Upper lobe of right lung (tissue), 1 donor: ENCODE measurements around the gene ASB8. TPM values are rescaled to one million over a fixed set of nuclear protein-coding genes. Genes with fewer than 3 reads are reported as not detected.

Source experiments
- ATAC-seq: fragments of 200-7000 bp; cut with Tn5 transposase; one replicate; pipeline ENCODE4 v1.9.1; 2020; ENCODE audit warnings: mild to moderate bottlenecking, moderate library complexity
- DNase-seq: peaks from one replicate; pipeline ENCODE4 v3.0.0-alpha.2; 2020
- H3K27ac ChIP-seq: fragments of 200-600 bp; one replicate; pipeline ENCODE4 v1.8.0; 2022
- H3K27me3 ChIP-seq: fragments of 200-600 bp; one replicate; pipeline ENCODE4 v1.8.0; 2022; ENCODE audit warnings: mild to moderate bottlenecking
- H3K36me3 ChIP-seq: fragments of 200-600 bp; one replicate; pipeline ENCODE4 v1.8.0; 2022
- H3K4me1 ChIP-seq: fragments of 200-600 bp; one replicate; pipeline ENCODE4 v1.8.0; 2022
- H3K4me3 ChIP-seq: fragments of 200-600 bp; one replicate; pipeline ENCODE4 v1.8.0; 2022; ENCODE audit warnings: mild to moderate bottlenecking
- H3K9me3 ChIP-seq: fragments of 200-600 bp; one replicate; pipeline ENCODE4 v1.8.0; 2022
- CTCF ChIP-seq: fragments of 200-600 bp; IDR thresholded peaks from one replicate; pipeline ENCODE4 v1.8.0; 2022; ENCODE audit warnings: antibody characterized with exemption
- intact Hi-C: fragments of 100-400 bp; cut with DNase I; formaldehyde crosslinking; loops from one replicate; pipeline ENCODE4 v1.11.0; 2022
- total RNA-seq: library from RNA; stranded (reverse); fragmentation: NEBNext Ultra II Directional; extraction: Animal tissue kit (Norgen Biotek cat#: 25700); gene quantifications from one replicate; pipeline ENCODE4 v1.2.1, GENCODE V29; 2021
- donor health status: DM: no; HTN: yes; CAD: no; lungs with severe emphysema.

Gene ASB8
- total RNA-seq, 1 donor from 2014 or later, result 34.5 TPM

GRCh38 chr12:48151103-48151771 is 6.1 kb downstream of the ASB8 start:
- no peak overlapping the region for H3K27ac ChIP-seq
- peaks cover under 1% of the 10 kb centered on the region for H3K4me1 ChIP-seq
- DNase-seq (no peak), ATAC-seq (no peak)
- H3K4me3 ChIP-seq, result no peak overlapping the region
- H3K36me3 ChIP-seq, result peaks cover 68% of the 10 kb centered on the region
- H3K9me3 ChIP-seq, result no peaks in the 10 kb centered on the region
- intact Hi-C loops, result no loop called here
- no peaks in the 10 kb centered on the region for H3K27me3 ChIP-seq
- TF ChIP-seq CTCF, result no peak

- TF ChIP-seq CTCF, result no peak
- DNase-seq, result no peak
- H3K27ac ChIP-seq, result no peak overlapping the region
- peaks cover 88% of the 10 kb centered on the region for H3K36me3 ChIP-seq
- no peaks in the 10 kb centered on the region for H3K27me3 ChIP-seq
- no peak for ATAC-seq
- no peaks in the 10 kb centered on the region for H3K9me3 ChIP-seq
- no peak overlapping the region for H3K4me3 ChIP-seq
- H3K4me1 ChIP-seq, result no peaks in the 10 kb centered on the region
- intact Hi-C loops, result no loop called here
These were observed 11.3 kb downstream of the ASB8 start for GRCh38 chr12:48145981-48146380.

GRCh38 chr12:48143898-48144297 is 13.4 kb downstream of the ASB8 start:
- peaks cover 87% of the 10 kb centered on the region for H3K36me3 ChIP-seq

DNA sequence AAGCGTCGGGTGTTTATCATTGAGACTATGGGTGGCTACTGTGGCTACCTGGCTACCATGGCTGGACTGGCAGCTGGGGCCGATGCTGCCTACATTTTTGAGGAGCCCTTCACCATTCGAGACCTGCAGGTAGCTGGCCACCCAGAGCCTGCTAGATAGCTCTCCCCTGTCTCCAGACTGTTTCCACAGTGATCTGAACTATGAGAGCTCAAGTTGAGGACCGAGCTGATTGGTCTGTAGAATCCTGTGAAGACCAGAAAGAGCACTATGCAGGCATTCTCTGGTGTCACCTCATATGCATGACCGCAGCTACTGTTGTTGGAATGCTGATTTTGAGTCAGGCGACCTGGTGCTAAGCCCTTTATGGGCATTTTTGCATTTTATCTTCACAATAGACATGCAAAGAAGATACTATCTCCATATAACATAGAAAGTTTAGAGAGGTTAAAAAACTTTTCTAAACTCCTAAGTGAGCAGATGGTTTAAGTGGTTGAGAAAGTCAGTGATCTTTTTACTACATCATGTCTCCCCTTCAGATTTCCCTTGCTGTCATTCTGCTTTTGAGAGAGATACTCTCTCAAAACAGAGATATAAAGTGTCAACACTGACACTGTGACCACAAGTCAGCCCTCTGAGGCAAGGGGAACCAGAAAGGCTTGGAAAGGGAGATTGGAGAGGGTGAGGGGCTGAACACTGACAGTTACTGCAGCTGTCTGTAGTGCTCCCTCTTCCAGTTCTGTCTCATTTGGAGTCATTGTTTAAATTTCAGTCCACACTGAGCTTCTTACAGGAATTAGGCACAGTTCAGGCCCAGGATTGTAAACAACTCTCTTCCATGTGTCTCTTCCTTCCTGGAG is 14.3 kb downstream of the ASB8 start:
- TF ChIP-seq CTCF, result no peak
- Histone ChIP-seq H3K4me3 (no peak overlapping the region), H3K4me1 (no peaks in the 10 kb centered on the region), H3K9me3 (no peaks in the 10 kb centered on the region), H3K27ac (no peak overlapping the region), H3K36me3 (peaks cover 90% of the 10 kb centered on the region), H3K27me3 (no peaks in the 10 kb centered on the region)
- ATAC-seq (no peak), DNase-seq (no peak)
- intact Hi-C loops, result no loop called here

More at GRCh38 chr12:48143898-48144297, 13.4 kb downstream of the ASB8 start:
- ATAC-seq (no peak), DNase-seq (no peak)
- Histone ChIP-seq H3K9me3 (no peaks in the 10 kb centered on the region), H3K4me1 (no peaks in the 10 kb centered on the region), H3K4me3 (no peak overlapping the region), H3K27ac (no peak overlapping the region), H3K27me3 (no peaks in the 10 kb centered on the region)
- no peak for TF ChIP-seq CTCF
- intact Hi-C loops, result no loop called here

DNA sequence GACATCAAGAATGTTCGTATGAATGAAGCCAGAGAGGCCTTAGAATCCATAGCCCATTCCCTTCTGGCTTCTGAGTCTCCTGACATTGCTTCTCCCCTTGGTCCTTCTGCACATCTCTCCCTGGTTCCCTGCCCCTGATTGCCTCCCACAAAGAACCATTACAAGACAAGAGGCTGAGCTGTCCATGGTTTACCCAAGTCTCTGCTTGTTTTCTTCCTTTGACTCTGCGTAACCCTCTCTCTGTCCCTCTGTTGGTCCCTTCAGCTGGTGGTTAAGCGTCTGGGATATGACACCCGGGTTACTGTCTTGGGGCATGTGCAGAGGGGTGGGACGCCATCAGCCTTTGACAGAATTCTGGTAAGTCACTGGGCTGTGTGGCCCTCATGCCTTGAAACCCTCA is 22.3 kb downstream of the ASB8 start:
- DNase-seq, result no peak
- H3K36me3 ChIP-seq, result peaks cover 87% of the 10 kb centered on the region
- no peak overlapping the region for H3K4me3 ChIP-seq
- intact Hi-C loops, result no loop called here
- no peak for ATAC-seq
- H3K27ac ChIP-seq, result no peak overlapping the region
- H3K27me3 ChIP-seq, result no peaks in the 10 kb centered on the region
- H3K9me3 ChIP-seq, result no peaks in the 10 kb centered on the region
- no peak for TF ChIP-seq CTCF
- no peaks in the 10 kb centered on the region for H3K4me1 ChIP-seq
